OCI-LY3 (cell line): ENCODE data around the gene MSMO1.

Source experiments
- EZH2phosphoT487 ChIP-seq: fragments of 200-600 bp; shearing (Covaris generic); IDR thresholded peaks from 2 replicates; pipeline ENCODE4 v1.6.1; 2018; ENCODE audit warnings: antibody characterized with exemption, mixed run types, low read depth
- TF ChIP-seq, protein P1 (sequence below): fragments of 200-600, 300-600 bp; sonication (generic); IDR thresholded peaks from 2 replicates; pipeline ENCODE4 v1.5.1; 2014; ENCODE audit warnings: antibody characterized with exemption, low read length, low read depth

DNA sequence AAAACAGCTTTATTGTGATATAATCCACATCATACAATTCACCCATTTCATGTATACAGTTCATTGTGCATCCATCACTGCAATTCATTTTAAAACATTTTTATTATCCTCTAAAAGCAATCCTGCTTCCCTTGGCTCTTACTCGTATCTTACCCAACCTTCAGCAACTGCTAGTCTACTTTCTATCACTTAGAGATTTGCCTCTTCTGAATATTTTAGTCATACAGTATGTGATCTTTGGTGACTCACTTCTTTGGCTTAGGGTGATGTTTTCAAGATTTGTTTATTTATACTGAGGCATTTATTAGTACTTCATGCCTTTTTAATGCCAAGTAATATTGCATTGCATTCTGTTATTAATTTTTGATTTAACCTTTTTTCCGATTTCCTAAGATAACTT lies 15.0 kb upstream of the MSMO1 start:
- TF ChIP-seq, protein P1, sequence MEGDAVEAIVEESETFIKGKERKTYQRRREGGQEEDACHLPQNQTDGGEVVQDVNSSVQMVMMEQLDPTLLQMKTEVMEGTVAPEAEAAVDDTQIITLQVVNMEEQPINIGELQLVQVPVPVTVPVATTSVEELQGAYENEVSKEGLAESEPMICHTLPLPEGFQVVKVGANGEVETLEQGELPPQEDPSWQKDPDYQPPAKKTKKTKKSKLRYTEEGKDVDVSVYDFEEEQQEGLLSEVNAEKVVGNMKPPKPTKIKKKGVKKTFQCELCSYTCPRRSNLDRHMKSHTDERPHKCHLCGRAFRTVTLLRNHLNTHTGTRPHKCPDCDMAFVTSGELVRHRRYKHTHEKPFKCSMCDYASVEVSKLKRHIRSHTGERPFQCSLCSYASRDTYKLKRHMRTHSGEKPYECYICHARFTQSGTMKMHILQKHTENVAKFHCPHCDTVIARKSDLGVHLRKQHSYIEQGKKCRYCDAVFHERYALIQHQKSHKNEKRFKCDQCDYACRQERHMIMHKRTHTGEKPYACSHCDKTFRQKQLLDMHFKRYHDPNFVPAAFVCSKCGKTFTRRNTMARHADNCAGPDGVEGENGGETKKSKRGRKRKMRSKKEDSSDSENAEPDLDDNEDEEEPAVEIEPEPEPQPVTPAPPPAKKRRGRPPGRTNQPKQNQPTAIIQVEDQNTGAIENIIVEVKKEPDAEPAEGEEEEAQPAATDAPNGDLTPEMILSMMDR = no peak
- TF ChIP-seq EZH2phosphoT487 = no peak
